T1000 (cell line): ENCODE data around the gene DHRS4.

Experiments
- DNase-seq: peaks from one replicate; lab custom pipeline; 2025; ENCODE audit warnings: mixed read lengths; lab: John Stamatoyannopoulos, UW

DHRS4 gene

GRCh38 chr14:23953464-23954278 is at the start of gene DHRS4:
Gene DHRS4, plus strand, starts transcription at chr14:23953770. Its CDS starts 19 bp downstream, at chr14:23953789.
- DNase-seq: peak; percentile 63

GRCh38 chr14:23910101-23910875 is 43.3 kb upstream of the DHRS4 start:
- no peak for DNase-seq

- no peak for DNase-seq
These were observed 42.7 kb upstream of the DHRS4 start for GRCh38 chr14:23910876-23911210.

GRCh38 chr14:23915559-23915958 is 38.0 kb upstream of the DHRS4 start:
- no peak for DNase-seq

- DNase-seq: no peak
These were observed 37.6 kb upstream of the DHRS4 start for GRCh38 chr14:23916004-23916403.

- DNase-seq: no peak
These were observed 37.1 kb upstream of the DHRS4 start for GRCh38 chr14:23916446-23916845.

GRCh38 chr14:23922545-23922944 is 31.0 kb upstream of the DHRS4 start:
- DNase-seq: no peak

- DNase-seq: no peak
These were observed 28.0 kb upstream of the DHRS4 start for GRCh38 chr14:23925523-23926075.

GRCh38 chr14:23926543-23926942 is 27.0 kb upstream of the DHRS4 start:
- DNase-seq: no peak

- no peak for DNase-seq
These were observed 24.4 kb upstream of the DHRS4 start for GRCh38 chr14:23929136-23929535.

GRCh38 chr14:23929822-23930294 is 23.7 kb upstream of the DHRS4 start:
- peak; percentile 29 for DNase-seq

GRCh38 chr14:23930742-23931141 is 22.8 kb upstream of the DHRS4 start:
- no peak for DNase-seq

GRCh38 chr14:23931721-23932289 is 21.8 kb upstream of the DHRS4 start:
- DNase-seq: no peak

- DNase-seq: no peak
These were observed 20.9 kb upstream of the DHRS4 start for GRCh38 chr14:23932639-23933038.

- no peak for DNase-seq
These were observed 20.3 kb upstream of the DHRS4 start for GRCh38 chr14:23933108-23933741.

GRCh38 chr14:23933742-23934128 is 19.8 kb upstream of the DHRS4 start:
- DNase-seq: no peak

GRCh38 chr14:23935158-23935557 is 18.4 kb upstream of the DHRS4 start:
- no peak for DNase-seq

- DNase-seq: no peak
These were observed 17.3 kb upstream of the DHRS4 start for GRCh38 chr14:23936084-23936829.

- no peak for DNase-seq
These were observed 16.4 kb upstream of the DHRS4 start for GRCh38 chr14:23937203-23937602.

GRCh38 chr14:23938823-23939222 is 14.7 kb upstream of the DHRS4 start:
- DNase-seq: no peak

GRCh38 chr14:23939607-23940326 is 13.8 kb upstream of the DHRS4 start:
- no peak for DNase-seq
